ENCODE data around the gene GPBP1. TPM values are rescaled to one million over a fixed set of nuclear protein-coding genes. Genes with fewer than 3 reads are reported as not detected.

The GPBP1 gene
- total and polyA plus RNA-seq, 5 donors from 2014 or later, result 88.8 to 171 (median 98.5) TPM

DNA sequence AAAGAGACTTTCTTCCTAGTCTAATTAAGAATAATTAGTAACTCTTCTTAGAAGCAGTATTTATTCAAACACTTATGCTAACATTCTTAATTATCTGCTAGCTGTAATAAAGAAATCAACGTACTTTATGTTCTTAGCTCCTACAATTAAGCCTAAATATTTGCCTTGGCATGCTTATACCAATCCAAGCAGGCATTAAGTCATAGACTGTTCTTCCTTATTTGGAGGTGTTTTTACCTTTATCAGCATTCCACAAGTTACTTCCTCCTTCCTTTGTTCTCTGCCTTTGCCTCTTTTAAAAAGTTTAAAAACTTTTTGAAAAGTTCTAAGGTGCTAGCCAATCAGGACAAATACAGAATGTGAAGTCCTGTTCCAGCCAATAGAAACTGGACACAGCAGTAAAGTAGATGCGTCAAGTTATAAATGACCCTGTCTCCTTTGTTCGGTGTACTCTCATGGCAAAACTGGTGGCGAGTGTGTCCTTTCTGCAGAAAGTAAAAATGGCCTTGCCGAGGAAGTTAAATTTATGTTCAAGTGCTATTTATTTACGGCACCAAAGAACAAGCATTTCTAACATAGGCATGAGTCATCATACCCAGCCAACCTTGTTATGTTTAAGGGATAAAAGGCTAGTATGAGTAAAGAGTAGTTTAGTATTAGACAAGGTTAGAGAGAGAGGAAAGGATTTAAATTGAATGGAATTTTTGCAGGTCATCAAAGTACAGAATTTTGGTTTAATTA, 58.6 kb downstream of the GPBP1 start:
- Histone ChIP-seq H3K9me3 (ENCODE audit: control insufficient read depth in 2 of 2, low read length in 2 of 2) (no peaks in the 10 kb centered on the region), H3K4me3 (ENCODE audit: low read depth, low read length) (no peak overlapping the region), H3K36me3 (ENCODE audit: control insufficient read depth, insufficient read depth, low read length) (peaks cover 67% of the 10 kb centered on the region), H3K27me3 (ENCODE audit: control insufficient read depth, insufficient read depth, low read length) (no peaks in the 10 kb centered on the region), H3K27ac (ENCODE audit: insufficient read depth, low read length, poor library complexity, severe bottlenecking) (no peak overlapping the region), H3K4me1 (ENCODE audit: control insufficient read depth, insufficient read depth, low read length, poor library complexity, severe bottlenecking) (no peaks in the 10 kb centered on the region)
- Mint-ChIP-seq H3K27ac (peak overlapping the region; percentile 55 to 87 (median 66)), H3K4me1 (peaks cover 37 to 67% (median 46%) of the 10 kb centered on the region in 4 donors), H3K9me3 (no peaks in the 10 kb centered on the region), H3K27me3 (no peaks in the 10 kb centered on the region), H3K36me3 (peaks cover 41% of the 10 kb centered on the region), H3K4me3 (no peak overlapping the region)
- no peak for DNase-seq
- ATAC-seq (ENCODE audit: low read depth in 2 of 2), result no peak

DNA sequence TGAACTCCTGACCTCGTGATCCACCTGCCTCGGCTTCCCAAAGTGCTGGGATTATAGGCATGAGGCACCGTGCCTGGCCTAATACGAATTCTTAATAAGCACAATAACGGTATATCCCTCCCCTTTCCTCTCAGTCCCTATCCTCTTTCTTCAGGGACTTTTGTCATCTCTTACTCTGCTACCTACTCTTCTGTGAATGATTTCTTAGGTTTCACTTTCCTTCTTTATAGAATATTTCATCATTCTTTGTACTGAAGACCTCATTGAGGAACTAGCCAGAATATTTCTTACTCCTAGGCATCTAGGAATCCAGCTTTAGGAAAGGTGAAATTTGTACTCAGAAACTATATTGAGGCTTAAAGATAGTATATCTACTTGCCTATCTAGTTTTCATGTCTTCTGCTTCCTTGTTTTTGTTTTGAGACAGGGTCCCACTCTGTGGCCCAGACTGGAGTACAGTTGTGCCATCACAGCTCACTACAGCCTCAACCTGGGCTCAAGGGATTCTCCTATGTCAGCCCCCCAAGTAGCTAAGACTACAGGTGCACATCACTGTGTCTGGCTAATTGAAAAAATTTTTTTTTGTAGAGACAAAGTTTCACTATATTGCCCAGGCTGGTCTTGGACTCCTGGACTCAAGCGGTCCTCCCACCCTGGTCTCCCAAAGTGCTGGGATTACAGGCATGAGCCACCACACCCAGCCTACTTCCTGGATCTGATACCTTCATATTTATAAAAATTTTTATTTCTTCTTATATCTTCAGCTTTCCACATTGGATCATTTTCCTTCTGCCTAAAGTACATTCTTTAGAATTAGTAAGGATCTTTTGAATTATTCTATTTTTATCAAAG, 69.7 kb downstream of the GPBP1 start:
- ATAC-seq (ENCODE audit: low read depth in 2 of 2) (no peak), DNase-seq (no peak)
- Mint-ChIP-seq H3K27ac (peak overlapping the region; percentile 40 to 73 (median 70)), H3K9me3 (no peaks in the 10 kb centered on the region), H3K4me3 (no peak overlapping the region), H3K36me3 (peaks cover 25% of the 10 kb centered on the region), H3K27me3 (no peaks in the 10 kb centered on the region), H3K4me1 (peaks cover 29 to 40% (median 35%) of the 10 kb centered on the region in 4 donors)
- Histone ChIP-seq H3K27me3 (ENCODE audit: control insufficient read depth, insufficient read depth, low read length) (no peaks in the 10 kb centered on the region), H3K9me3 (ENCODE audit: control insufficient read depth in 2 of 2, low read length in 2 of 2) (no peaks in the 10 kb centered on the region), H3K4me1 (ENCODE audit: control insufficient read depth, insufficient read depth, low read length, poor library complexity, severe bottlenecking) (no peaks in the 10 kb centered on the region), H3K27ac (ENCODE audit: insufficient read depth, low read length, poor library complexity, severe bottlenecking) (no peak overlapping the region), H3K4me3 (ENCODE audit: low read depth, low read length) (no peak overlapping the region), H3K36me3 (ENCODE audit: control insufficient read depth, insufficient read depth, low read length) (peaks cover 30% of the 10 kb centered on the region)

DNA sequence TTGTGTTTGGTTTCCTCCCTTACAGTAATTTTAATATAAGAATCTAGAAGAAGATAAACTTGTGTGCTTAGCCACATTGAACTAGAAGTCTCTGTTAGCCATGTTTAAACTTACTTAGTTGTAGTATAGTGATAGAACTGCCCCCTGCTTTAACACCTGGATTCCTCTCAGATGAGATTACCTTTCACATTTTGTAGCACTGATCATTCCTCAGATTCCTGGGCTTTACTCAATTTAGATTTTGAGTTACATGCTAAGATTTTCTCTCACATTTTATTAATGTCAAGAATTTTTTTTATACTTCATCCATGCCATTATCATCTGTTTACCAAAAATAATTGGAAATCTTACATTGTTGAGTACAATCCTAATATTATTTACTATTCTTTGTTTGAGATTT, 70.5 kb downstream of the GPBP1 start:
- Mint-ChIP-seq H3K36me3 (peaks cover 30% of the 10 kb centered on the region), H3K4me1 (peaks cover 29 to 43% (median 37%) of the 10 kb centered on the region in 4 donors), H3K9me3 (no peaks in the 10 kb centered on the region), H3K27ac (peak overlapping the region in 1 of 3 donors; percentile 72), H3K4me3 (no peak overlapping the region), H3K27me3 (no peaks in the 10 kb centered on the region)
- Histone ChIP-seq H3K9me3 (ENCODE audit: control insufficient read depth in 2 of 2, low read length in 2 of 2) (no peaks in the 10 kb centered on the region), H3K4me1 (ENCODE audit: control insufficient read depth, insufficient read depth, low read length, poor library complexity, severe bottlenecking) (no peaks in the 10 kb centered on the region), H3K4me3 (ENCODE audit: low read depth, low read length) (no peak overlapping the region), H3K36me3 (ENCODE audit: control insufficient read depth, insufficient read depth, low read length) (peaks cover 31% of the 10 kb centered on the region), H3K27me3 (ENCODE audit: control insufficient read depth, insufficient read depth, low read length) (no peaks in the 10 kb centered on the region), H3K27ac (ENCODE audit: insufficient read depth, low read length, poor library complexity, severe bottlenecking) (no peak overlapping the region)
- ATAC-seq (ENCODE audit: low read depth in 2 of 2), result no peak
- DNase-seq, result no peak

DNA sequence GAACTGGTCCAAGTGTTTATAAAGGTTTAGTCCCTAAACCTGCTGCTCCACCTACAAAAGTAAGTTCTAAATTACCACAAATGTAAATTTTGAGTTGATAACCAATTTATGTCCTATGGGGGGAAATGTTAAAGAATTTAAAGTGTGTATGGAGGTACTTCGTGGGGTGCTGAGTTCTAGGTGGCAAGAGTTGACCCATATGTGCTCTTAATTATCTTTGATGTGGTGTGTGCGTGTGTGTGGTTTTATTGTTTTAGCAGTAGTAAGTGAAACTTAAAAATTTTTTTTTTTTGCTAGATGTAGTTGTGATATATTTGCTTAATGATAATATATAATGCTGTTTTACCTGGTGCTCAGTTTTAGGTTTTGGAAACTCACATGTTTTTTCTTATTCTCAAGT, 72.6 kb downstream of the GPBP1 start:
- Mint-ChIP-seq H3K27ac (peak overlapping the region; percentile 29 to 60 (median 56)), H3K4me1 (peaks cover 22 to 44% (median 34%) of the 10 kb centered on the region in 4 donors), H3K36me3 (peaks cover 32% of the 10 kb centered on the region), H3K27me3 (no peaks in the 10 kb centered on the region), H3K9me3 (no peaks in the 10 kb centered on the region), H3K4me3 (peak overlapping the region in 2 of 4 donors; percentile 4 to 20)
- no peak overlapping the region for H3K27ac ChIP-seq (ENCODE audit: insufficient read depth, low read length, poor library complexity, severe bottlenecking)
- H3K9me3 ChIP-seq (ENCODE audit: control insufficient read depth in 2 of 2, low read length in 2 of 2), result no peaks in the 10 kb centered on the region
- ATAC-seq (ENCODE audit: low read depth in 2 of 2) (peak; percentile 45 to 48), DNase-seq (peak in 2 of 3 donors; percentile 32 to 53)
- H3K36me3 ChIP-seq (ENCODE audit: control insufficient read depth, insufficient read depth, low read length), result peaks cover 49% of the 10 kb centered on the region
- H3K4me1 ChIP-seq (ENCODE audit: control insufficient read depth, insufficient read depth, low read length, poor library complexity, severe bottlenecking), result no peaks in the 10 kb centered on the region
- H3K4me3 ChIP-seq (ENCODE audit: low read depth, low read length), result no peak overlapping the region
- no peaks in the 10 kb centered on the region for H3K27me3 ChIP-seq (ENCODE audit: control insufficient read depth, insufficient read depth, low read length)

DNA sequence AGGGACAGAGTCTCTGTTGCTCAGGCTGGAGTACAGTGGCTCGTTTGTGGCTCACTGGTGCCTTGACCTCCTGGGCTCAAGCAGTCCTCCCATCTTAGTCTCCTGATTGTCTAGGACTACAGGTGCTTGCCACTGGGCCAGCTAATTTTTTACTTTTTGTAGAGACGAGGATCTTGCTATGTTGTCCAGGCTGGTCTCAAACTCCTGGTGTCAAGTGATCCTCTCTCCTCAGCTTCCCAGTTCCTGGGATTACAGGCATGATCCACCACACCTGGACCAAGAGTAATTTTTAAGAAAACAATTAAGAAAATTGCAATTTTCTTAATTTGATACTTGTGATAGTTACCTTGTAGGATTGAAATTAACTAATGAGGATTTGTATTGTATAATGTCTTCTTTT, 73.9 kb downstream of the GPBP1 start:
- Histone ChIP-seq H3K36me3 (ENCODE audit: control insufficient read depth, insufficient read depth, low read length) (peaks cover 59% of the 10 kb centered on the region), H3K27me3 (ENCODE audit: control insufficient read depth, insufficient read depth, low read length) (no peaks in the 10 kb centered on the region), H3K9me3 (ENCODE audit: control insufficient read depth in 2 of 2, low read length in 2 of 2) (no peaks in the 10 kb centered on the region), H3K27ac (ENCODE audit: insufficient read depth, low read length, poor library complexity, severe bottlenecking) (no peak overlapping the region), H3K4me1 (ENCODE audit: control insufficient read depth, insufficient read depth, low read length, poor library complexity, severe bottlenecking) (no peaks in the 10 kb centered on the region), H3K4me3 (ENCODE audit: low read depth, low read length) (no peak overlapping the region)
- no peaks in the 10 kb centered on the region for H3K27me3 Mint-ChIP-seq
- peaks cover 36% of the 10 kb centered on the region for H3K36me3 Mint-ChIP-seq
- H3K4me1 Mint-ChIP-seq, result peaks cover 22 to 43% (median 34%) of the 10 kb centered on the region in 4 donors
- H3K9me3 Mint-ChIP-seq, result no peaks in the 10 kb centered on the region
- no peak overlapping the region for H3K4me3 Mint-ChIP-seq
- ATAC-seq (ENCODE audit: low read depth in 2 of 2) (no peak), DNase-seq (no peak)
- no peak overlapping the region for H3K27ac Mint-ChIP-seq

DNA sequence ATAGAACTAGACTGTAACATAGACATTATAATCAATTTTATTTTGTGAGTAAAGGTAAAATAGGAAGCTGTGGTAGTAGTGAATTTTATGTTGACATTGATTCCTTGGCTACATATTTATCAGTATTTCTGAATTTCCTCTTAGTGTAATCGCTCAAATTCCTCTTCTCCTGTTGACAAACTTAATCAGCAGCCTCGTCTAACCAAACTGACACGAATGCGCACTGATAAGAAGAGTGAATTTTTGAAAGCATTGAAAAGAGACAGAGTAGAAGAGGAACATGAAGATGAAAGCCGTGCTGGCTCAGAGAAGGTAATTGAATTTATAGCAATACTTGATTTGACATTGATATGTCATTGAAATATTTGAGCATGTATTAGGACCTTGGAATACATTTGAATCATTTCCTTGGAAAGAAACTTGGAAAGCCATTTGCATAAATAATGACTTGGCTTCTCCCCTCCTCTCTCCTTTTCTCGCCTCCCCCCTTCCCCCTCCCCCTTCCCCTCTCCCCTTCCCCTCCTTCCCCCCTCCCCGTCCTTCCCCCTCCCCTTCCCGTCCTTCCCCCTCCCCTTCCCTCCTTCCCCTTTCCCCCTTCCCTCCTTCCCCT, 75.5 kb downstream of the GPBP1 start:
- no peak overlapping the region for H3K27ac Mint-ChIP-seq
- peaks cover 18 to 31% (median 25%) of the 10 kb centered on the region in 4 donors for H3K4me1 Mint-ChIP-seq
- H3K27me3 Mint-ChIP-seq, result no peaks in the 10 kb centered on the region
- DNase-seq, result no peak
- H3K4me3 Mint-ChIP-seq, result peak overlapping the region in 1 of 4 donors; percentile 16
- Histone ChIP-seq H3K27me3 (ENCODE audit: control insufficient read depth, insufficient read depth, low read length) (no peaks in the 10 kb centered on the region), H3K9me3 (ENCODE audit: control insufficient read depth in 2 of 2, low read length in 2 of 2) (no peaks in the 10 kb centered on the region), H3K36me3 (ENCODE audit: control insufficient read depth, insufficient read depth, low read length) (peaks cover 68% of the 10 kb centered on the region), H3K4me3 (ENCODE audit: low read depth, low read length) (no peak overlapping the region), H3K4me1 (ENCODE audit: control insufficient read depth, insufficient read depth, low read length, poor library complexity, severe bottlenecking) (no peaks in the 10 kb centered on the region), H3K27ac (ENCODE audit: insufficient read depth, low read length, poor library complexity, severe bottlenecking) (no peak overlapping the region)
- H3K36me3 Mint-ChIP-seq, result peaks cover 41% of the 10 kb centered on the region
- H3K9me3 Mint-ChIP-seq, result no peaks in the 10 kb centered on the region
- no peak for ATAC-seq (ENCODE audit: low read depth in 2 of 2)

DNA sequence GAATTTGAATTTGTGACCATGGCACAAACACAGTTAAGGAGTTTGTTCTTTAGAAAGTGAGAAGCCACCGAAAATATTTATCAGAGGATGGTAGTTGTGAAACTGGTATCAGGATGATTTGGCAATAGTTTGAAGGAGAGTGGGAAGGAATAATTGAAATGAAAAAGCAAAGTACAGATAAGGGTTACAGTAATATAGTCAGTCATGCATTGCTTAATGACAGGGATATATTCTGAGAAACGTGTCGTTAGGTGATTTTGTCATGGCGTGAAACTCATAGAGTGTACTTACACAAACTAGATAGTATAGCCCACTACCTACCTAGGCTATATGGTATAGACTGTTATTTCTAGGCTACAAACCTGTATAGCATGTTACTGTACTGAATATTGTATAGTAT, 84.2 kb downstream of the GPBP1 start:
- no peak overlapping the region for H3K27ac Mint-ChIP-seq
- Histone ChIP-seq H3K4me1 (ENCODE audit: control insufficient read depth, insufficient read depth, low read length, poor library complexity, severe bottlenecking) (no peaks in the 10 kb centered on the region), H3K36me3 (ENCODE audit: control insufficient read depth, insufficient read depth, low read length) (peaks cover 80% of the 10 kb centered on the region), H3K9me3 (ENCODE audit: control insufficient read depth in 2 of 2, low read length in 2 of 2) (no peaks in the 10 kb centered on the region), H3K27me3 (ENCODE audit: control insufficient read depth, insufficient read depth, low read length) (no peaks in the 10 kb centered on the region), H3K4me3 (ENCODE audit: low read depth, low read length) (no peak overlapping the region), H3K27ac (ENCODE audit: insufficient read depth, low read length, poor library complexity, severe bottlenecking) (peak overlapping the region; percentile 3)
- no peak for DNase-seq
- no peak overlapping the region for H3K4me3 Mint-ChIP-seq
- ATAC-seq (ENCODE audit: low read depth in 2 of 2), result no peak
- peaks cover 20 to 37% (median 32%) of the 10 kb centered on the region in 4 donors for H3K4me1 Mint-ChIP-seq
- H3K27me3 Mint-ChIP-seq, result no peaks in the 10 kb centered on the region
- no peaks in the 10 kb centered on the region for H3K9me3 Mint-ChIP-seq
- peaks cover 59% of the 10 kb centered on the region for H3K36me3 Mint-ChIP-seq

All from CD4-positive, CD25-positive, alpha-beta regulatory T cell (primary cell).